ENCODE data around the gene DNAJC6. TPM values are rescaled to one million over a fixed set of nuclear protein-coding genes. Genes with fewer than 3 reads are reported as not detected.

Gene DNAJC6
- total and polyA plus RNA-seq, 2 of the 13 experiments (the other 11 are each of a cell fraction or from before 2014, with no cell fraction given): 1.0 to 1.6 TPM

DNA sequence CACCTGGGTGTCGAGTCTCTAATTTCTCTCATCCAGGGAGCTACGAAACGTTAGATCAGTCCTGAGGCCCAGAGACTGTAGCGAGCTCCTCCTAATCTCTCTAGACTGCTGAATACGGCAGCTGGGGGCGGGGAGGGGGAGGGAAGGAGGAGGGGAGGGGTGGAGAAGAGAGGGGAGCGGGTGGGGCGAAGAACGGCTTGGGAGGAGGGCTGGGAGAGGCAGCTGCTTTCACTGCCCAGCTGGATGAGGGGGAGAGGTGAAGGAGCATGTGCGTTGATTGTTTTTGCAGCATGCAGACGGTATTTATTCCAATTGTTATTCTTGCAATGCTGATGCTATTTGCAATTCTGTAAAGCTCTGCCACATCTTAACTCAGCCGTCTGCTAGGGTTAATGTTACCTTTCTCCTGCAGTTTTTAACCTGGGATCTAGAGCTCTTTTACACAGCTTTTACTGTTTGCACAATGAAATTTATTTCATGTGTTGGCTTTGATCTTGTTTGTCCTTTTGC is 790 bp downstream of the DNAJC6 start:
- H3K27me3 ChIP-seq (ENCODE audit: control insufficient read depth in 1 of 2, insufficient read depth in 2 of 2, low read length in 2 of 2): 0 out of 5 replicates have a peak, but pooled peaks cover 0 to 4% of the 10 kb centered on the region in 2 experiments
- H3K4me3 ChIP-seq (replicated peaks in 1 of 3; ENCODE audit: insufficient read depth in 1 of 3, low read depth in 2 of 3, low read length in 3 of 3): peak overlapping the region in 2 of 3 experiments; percentile 7 to 62; a peak in 2 of 6 replicates
- intact Hi-C loops (cut with micrococcal nuclease; ENCODE audit: unreplicated experiment): no loop called here
- no peaks in the 10 kb centered on the region for H3K9me3 ChIP-seq (ENCODE audit: low read length)
- DNase-seq (ENCODE audit: low spot score): no peak
- no peak for FAIRE-seq
- CTCF ChIA-PET (ENCODE audit: low intra/inter-chr PET ratio, low total read pairs): no interaction called here
- 3% methylated on average over 12 of the region's 12 CpGs for WGBS (ENCODE audit: low lambda C conversion rate)
- ATAC-seq: peak; percentile 48; the same call in 2 of the 3 replicates
- H3K4me1 ChIP-seq (ENCODE audit: insufficient read depth, low read length): peaks cover 19% of the 10 kb centered on the region
- peak overlapping the region; percentile 73 for H3K4me2 ChIP-seq (ENCODE audit: low read depth, low read length)
- H2AFZ ChIP-seq (ENCODE audit: low read length): no peak overlapping the region
- peaks cover 4% of the 10 kb centered on the region; the same call in 1 of the 2 replicates for H4K20me1 ChIP-seq (ENCODE audit: insufficient read depth, low read length)
- no peak overlapping the region for H3K27ac ChIP-seq (ENCODE audit: extremely low read length, insufficient read depth, low read length)
- no peak overlapping the region for H3K9ac ChIP-seq (ENCODE audit: insufficient read depth, low read depth, low read length)
- H3K36me3 ChIP-seq (replicated peaks in 1 of 2; ENCODE audit: control insufficient read depth in 1 of 2, insufficient read depth in 2 of 2, low read length in 2 of 2): no peaks in the 10 kb centered on the region
- no peaks in the 10 kb centered on the region for H3K79me2 ChIP-seq (ENCODE audit: insufficient read depth, low read length)
- POLR2A ChIA-PET: interaction anchor here (0.5 to 1.8 kb wide), 2 partner anchors 110 to 566 kb away, joined by 5 to 11 read pairs; partner anchors contain the start of genes LEPR and LEPROT
- in situ Hi-C loops (cut with HindIII; ENCODE audit: extremely low pct_ligation_motif_present, low pct_unique_long_range_greater_than_20kb): no loop called here
- BruUV-seq (replicated peaks): no TSS peak
- TF ChIP-seq SRSF1 (optimal IDR thresholded peaks at IDR 0.05; ENCODE audit: low read depth, low read length): no peak
- no peak for TF ChIP-seq EZH2 (conservative IDR thresholded peaks at IDR 0.05; ENCODE audit: low read depth, low read length)
- TF ChIP-seq, protein P1, sequence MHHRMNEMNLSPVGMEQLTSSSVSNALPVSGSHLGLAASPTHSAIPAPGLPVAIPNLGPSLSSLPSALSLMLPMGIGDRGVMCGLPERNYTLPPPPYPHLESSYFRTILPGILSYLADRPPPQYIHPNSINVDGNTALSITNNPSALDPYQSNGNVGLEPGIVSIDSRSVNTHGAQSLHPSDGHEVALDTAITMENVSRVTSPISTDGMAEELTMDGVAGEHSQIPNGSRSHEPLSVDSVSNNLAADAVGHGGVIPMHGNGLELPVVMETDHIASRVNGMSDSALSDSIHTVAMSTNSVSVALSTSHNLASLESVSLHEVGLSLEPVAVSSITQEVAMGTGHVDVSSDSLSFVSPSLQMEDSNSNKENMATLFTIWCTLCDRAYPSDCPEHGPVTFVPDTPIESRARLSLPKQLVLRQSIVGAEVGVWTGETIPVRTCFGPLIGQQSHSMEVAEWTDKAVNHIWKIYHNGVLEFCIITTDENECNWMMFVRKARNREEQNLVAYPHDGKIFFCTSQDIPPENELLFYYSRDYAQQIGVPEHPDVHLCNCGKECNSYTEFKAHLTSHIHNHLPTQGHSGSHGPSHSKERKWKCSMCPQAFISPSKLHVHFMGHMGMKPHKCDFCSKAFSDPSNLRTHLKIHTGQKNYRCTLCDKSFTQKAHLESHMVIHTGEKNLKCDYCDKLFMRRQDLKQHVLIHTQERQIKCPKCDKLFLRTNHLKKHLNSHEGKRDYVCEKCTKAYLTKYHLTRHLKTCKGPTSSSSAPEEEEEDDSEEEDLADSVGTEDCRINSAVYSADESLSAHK (CRISPR knock-in tag; IDR thresholded peaks at IDR 0.05; ENCODE audit: borderline replicate concordance): no peak
- TF ChIP-seq KDM5B (CRISPR knock-in tag; IDR thresholded peaks at IDR 0.05; ENCODE audit: borderline replicate concordance): no peak
- TF ChIP-seq, protein P2, sequence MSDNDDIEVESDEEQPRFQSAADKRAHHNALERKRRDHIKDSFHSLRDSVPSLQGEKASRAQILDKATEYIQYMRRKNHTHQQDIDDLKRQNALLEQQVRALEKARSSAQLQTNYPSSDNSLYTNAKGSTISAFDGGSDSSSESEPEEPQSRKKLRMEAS (IDR thresholded peaks at IDR 0.05): no peak
- TF ChIP-seq, protein P3, sequence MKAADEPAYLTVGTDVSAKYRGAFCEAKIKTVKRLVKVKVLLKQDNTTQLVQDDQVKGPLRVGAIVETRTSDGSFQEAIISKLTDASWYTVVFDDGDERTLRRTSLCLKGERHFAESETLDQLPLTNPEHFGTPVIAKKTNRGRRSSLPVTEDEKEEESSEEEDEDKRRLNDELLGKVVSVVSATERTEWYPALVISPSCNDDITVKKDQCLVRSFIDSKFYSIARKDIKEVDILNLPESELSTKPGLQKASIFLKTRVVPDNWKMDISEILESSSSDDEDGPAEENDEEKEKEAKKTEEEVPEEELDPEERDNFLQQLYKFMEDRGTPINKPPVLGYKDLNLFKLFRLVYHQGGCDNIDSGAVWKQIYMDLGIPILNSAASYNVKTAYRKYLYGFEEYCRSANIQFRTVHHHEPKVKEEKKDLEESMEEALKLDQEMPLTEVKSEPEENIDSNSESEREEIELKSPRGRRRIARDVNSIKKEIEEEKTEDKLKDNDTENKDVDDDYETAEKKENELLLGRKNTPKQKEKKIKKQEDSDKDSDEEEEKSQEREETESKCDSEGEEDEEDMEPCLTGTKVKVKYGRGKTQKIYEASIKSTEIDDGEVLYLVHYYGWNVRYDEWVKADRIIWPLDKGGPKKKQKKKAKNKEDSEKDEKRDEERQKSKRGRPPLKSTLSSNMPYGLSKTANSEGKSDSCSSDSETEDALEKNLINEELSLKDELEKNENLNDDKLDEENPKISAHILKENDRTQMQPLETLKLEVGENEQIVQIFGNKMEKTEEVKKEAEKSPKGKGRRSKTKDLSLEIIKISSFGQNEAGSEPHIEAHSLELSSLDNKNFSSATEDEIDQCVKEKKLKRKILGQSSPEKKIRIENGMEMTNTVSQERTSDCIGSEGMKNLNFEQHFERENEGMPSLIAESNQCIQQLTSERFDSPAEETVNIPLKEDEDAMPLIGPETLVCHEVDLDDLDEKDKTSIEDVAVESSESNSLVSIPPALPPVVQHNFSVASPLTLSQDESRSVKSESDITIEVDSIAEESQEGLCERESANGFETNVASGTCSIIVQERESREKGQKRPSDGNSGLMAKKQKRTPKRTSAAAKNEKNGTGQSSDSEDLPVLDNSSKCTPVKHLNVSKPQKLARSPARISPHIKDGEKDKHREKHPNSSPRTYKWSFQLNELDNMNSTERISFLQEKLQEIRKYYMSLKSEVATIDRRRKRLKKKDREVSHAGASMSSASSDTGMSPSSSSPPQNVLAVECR (CRISPR knock-in tag; IDR thresholded peaks at IDR 0.05; ENCODE audit: borderline replicate concordance): no peak
- TF ChIP-seq SETDB1 (CRISPR knock-in tag; IDR thresholded peaks at IDR 0.05; ENCODE audit: borderline replicate concordance): no peak
- TF ChIP-seq POLR2A (IDR thresholded peaks at IDR 0.05; ENCODE audit: insufficient read depth in 1 of 2, low read depth in 2 of 2, low read length in 2 of 2): no peak
- TF ChIP-seq, protein P4, sequence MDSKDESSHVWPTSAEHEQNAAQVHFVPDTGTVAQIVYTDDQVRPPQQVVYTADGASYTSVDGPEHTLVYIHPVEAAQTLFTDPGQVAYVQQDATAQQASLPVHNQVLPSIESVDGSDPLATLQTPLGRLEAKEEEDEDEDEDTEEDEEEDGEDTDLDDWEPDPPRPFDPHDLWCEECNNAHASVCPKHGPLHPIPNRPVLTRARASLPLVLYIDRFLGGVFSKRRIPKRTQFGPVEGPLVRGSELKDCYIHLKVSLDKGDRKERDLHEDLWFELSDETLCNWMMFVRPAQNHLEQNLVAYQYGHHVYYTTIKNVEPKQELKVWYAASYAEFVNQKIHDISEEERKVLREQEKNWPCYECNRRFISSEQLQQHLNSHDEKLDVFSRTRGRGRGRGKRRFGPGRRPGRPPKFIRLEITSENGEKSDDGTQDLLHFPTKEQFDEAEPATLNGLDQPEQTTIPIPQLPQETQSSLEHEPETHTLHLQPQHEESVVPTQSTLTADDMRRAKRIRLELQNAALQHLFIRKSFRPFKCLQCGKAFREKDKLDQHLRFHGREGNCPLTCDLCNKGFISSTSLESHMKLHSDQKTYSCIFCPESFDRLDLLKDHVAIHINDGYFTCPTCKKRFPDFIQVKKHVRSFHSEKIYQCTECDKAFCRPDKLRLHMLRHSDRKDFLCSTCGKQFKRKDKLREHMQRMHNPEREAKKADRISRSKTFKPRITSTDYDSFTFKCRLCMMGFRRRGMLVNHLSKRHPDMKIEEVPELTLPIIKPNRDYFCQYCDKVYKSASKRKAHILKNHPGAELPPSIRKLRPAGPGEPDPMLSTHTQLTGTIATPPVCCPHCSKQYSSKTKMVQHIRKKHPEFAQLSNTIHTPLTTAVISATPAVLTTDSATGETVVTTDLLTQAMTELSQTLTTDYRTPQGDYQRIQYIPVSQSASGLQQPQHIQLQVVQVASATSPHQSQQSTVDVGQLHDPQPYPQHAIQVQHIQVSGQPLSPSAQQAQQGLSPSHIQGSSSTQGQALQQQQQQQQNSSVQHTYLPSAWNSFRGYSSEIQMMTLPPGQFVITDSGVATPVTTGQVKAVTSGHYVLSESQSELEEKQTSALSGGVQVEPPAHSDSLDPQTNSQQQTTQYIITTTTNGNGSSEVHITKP (CRISPR knock-in tag; IDR thresholded peaks at IDR 0.05; ENCODE audit: low read depth): no peak
- TF ChIP-seq, protein P5, sequence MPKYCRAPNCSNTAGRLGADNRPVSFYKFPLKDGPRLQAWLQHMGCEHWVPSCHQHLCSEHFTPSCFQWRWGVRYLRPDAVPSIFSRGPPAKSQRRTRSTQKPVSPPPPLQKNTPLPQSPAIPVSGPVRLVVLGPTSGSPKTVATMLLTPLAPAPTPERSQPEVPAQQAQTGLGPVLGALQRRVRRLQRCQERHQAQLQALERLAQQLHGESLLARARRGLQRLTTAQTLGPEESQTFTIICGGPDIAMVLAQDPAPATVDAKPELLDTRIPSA (CRISPR knock-in tag; IDR thresholded peaks at IDR 0.05; ENCODE audit: borderline replicate concordance): no peak
- no peak for TF ChIP-seq ZMYM4 (CRISPR knock-in tag; IDR thresholded peaks at IDR 0.05)
- TF ChIP-seq HDAC2 (CRISPR knock-in tag; IDR thresholded peaks at IDR 0.05): no peak
